ENCODE results near the gene EMX1. TPM values are rescaled to one million over a fixed set of nuclear protein-coding genes. Genes with fewer than 3 reads are reported as not detected.
A peak's percentile ranks its signal among the peaks of the same experiment; 100 is the strongest.
"Not testable (repeated sequence)": the region's sequence is repeated elsewhere in the genome, so short reads cannot be mapped to it uniquely, and the experiment has no call there.

The EMX1 gene
- total RNA-seq, 4 donors from 2014 or later = 0.26 TPM; not detected in 3

DNA sequence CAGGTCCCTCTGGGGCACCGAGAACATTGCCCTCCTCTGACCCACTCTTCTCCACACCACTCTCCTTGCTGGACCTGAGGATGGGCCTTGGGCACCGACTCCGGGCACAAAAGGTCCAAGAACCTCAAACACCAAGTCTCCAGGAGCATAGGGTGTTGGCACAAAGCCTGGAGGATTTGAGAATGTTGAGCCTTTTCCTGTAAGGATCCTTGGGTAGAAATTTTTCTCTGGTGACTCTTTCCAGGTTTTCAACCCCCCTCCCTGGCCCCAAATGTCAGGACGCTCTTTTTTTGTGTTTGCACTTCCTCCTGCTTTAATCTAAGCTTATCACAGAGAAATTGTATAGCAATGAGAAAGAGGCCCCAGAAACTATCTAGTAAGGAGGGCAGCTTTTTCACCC is 20.9 kb upstream of the EMX1 start:
- DNase-seq (ENCODE audit: low spot score in 2 of 2) = peak in 1 of 2 donors; percentile 68
- intact Hi-C loops (cut with DNase I; ENCODE audit: low total_unique reads) = no loop called here
- no peak overlapping the region for H3K4me3 ChIP-seq (ENCODE audit: low read depth, poor library complexity, severe bottlenecking)
- 78 to 88% methylated on average over 4 of the region's 4 CpGs for WGBS, 2 donors
- TF ChIP-seq, protein P1, sequence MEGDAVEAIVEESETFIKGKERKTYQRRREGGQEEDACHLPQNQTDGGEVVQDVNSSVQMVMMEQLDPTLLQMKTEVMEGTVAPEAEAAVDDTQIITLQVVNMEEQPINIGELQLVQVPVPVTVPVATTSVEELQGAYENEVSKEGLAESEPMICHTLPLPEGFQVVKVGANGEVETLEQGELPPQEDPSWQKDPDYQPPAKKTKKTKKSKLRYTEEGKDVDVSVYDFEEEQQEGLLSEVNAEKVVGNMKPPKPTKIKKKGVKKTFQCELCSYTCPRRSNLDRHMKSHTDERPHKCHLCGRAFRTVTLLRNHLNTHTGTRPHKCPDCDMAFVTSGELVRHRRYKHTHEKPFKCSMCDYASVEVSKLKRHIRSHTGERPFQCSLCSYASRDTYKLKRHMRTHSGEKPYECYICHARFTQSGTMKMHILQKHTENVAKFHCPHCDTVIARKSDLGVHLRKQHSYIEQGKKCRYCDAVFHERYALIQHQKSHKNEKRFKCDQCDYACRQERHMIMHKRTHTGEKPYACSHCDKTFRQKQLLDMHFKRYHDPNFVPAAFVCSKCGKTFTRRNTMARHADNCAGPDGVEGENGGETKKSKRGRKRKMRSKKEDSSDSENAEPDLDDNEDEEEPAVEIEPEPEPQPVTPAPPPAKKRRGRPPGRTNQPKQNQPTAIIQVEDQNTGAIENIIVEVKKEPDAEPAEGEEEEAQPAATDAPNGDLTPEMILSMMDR (IDR thresholded peaks at IDR 0.05) = no peak
- no peak for TF ChIP-seq POLR2A (IDR thresholded peaks at IDR 0.05)

DNA sequence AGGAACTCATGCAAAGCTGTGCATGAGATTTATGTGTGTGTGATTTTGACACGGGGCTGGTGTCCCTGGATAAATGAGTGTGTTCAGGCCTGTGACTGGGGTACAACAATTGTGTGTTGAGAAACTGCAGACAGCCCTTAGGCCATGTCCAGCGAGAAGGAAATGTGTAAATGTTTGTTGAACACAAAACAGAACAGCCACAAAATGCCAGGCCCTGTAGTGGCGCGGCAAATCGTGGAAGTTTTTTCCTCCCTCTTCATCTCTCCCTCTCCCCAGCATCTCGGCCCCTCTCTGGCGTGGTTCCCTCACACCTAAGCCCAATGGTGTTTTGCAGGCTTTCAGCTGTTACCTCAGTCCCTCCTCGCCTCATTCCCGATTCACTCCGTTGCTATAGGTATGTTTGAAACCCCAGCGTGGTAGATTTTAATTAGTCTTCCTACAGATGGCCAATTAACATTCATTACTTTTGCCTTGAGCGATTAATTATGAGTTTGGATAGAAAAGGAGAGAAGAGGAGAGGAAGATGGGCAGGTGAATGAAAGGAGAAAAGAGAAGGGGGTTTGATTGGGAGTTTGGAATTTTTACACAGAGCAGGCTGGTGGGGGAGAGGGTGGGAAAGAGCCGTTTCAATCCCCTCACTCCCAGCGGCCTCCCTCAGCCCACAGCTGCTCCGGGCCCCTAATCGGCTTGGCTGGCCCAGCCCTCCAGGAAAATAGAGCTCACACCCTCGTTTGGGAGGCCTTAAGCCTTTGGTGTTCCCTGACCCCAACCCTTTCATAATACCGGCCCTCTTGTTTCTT is 19.3 kb upstream of the EMX1 start:
- intact Hi-C loops (cut with DNase I; ENCODE audit: low total_unique reads) = no loop called here
- H3K4me3 ChIP-seq (ENCODE audit: low read depth, poor library complexity, severe bottlenecking) = no peak overlapping the region
- TF ChIP-seq POLR2A (IDR thresholded peaks at IDR 0.05) = no peak
- TF ChIP-seq, protein P1 (IDR thresholded peaks at IDR 0.05) = no peak
- DNase-seq (ENCODE audit: low spot score in 2 of 2) = peak in 1 of 2 donors; percentile 76
- WGBS, 2 donors = 73 to 74% methylated on average over 18 of the region's 18 CpGs

GRCh38 chr2:72898585-72898906 is 18.8 kb upstream of the EMX1 start:
- 81 to 88% methylated on average over 2 of the region's 2 CpGs for WGBS, 2 donors
- H3K4me3 ChIP-seq (ENCODE audit: low read depth, poor library complexity, severe bottlenecking) = no peak overlapping the region
- TF ChIP-seq POLR2A (IDR thresholded peaks at IDR 0.05) = no peak
- TF ChIP-seq, protein P1 (IDR thresholded peaks at IDR 0.05) = no peak
- DNase-seq (ENCODE audit: low spot score in 2 of 2) = peak in 1 of 2 donors; percentile 52
- intact Hi-C loops (cut with DNase I; ENCODE audit: low total_unique reads) = no loop called here

DNA sequence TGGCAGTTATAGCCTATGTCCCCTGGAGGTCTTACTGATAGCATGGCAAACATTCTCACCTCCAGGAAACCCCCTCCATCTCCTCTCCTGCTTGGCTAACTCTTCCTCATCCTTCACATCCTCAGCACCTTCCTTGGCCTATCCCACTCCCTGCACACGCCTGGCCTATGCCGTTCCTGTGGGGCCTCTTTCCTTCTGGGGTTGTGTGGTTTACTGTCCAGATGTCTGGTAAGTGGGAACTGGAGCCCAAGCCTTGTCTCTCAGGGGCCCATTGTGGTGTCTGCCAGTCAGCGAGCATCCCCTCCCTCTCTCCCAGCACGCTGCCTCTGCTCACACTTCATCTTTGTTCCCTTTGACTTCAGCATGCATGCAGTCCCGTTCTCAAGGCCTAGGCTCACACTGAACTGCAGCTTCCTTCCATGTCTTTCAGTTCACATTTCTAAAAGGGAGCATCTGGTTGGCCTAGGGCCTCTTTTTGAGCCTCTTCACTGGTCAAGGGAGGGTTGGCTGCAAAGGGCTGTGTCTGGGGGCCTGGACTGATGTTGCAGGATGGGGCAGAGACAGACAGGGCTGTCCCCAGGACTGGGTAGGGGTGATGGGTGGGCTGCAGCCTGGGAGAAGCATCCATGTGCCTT is 17.0 kb upstream of the EMX1 start:
- H3K4me3 ChIP-seq (ENCODE audit: low read depth, poor library complexity, severe bottlenecking) = no peak overlapping the region
- 86 to 92% methylated on average over 5 of the region's 5 CpGs for WGBS, 2 donors
- TF ChIP-seq, protein P1 (IDR thresholded peaks at IDR 0.05) = no peak
- no peak for TF ChIP-seq POLR2A (IDR thresholded peaks at IDR 0.05)
- intact Hi-C loops (cut with DNase I; ENCODE audit: low total_unique reads) = no loop called here
- DNase-seq (ENCODE audit: low spot score in 2 of 2) = peak in 1 of 2 donors; percentile 31

- no peak overlapping the region for H3K4me3 ChIP-seq (ENCODE audit: low read depth, poor library complexity, severe bottlenecking)
- TF ChIP-seq POLR2A (IDR thresholded peaks at IDR 0.05) = no peak
- TF ChIP-seq, protein P1 (IDR thresholded peaks at IDR 0.05) = no peak
- 52 to 71% methylated on average over 3 of the region's 3 CpGs for WGBS, 2 donors
- DNase-seq (ENCODE audit: low spot score in 2 of 2) = peak in 1 of 2 donors; percentile 49
- intact Hi-C loops (cut with DNase I; ENCODE audit: low total_unique reads) = no loop called here
Measured at GRCh38 chr2:72901426-72901825, 15.9 kb upstream of the EMX1 start.

- H3K4me3 ChIP-seq (ENCODE audit: low read depth, poor library complexity, severe bottlenecking); intact Hi-C loops (cut with DNase I; ENCODE audit: low total_unique reads): not testable (repeated sequence)
- DNase-seq (ENCODE audit: low spot score in 2 of 2) = peak in 1 of 2 donors; percentile 58
- WGBS, 2 donors = 87 to 88% methylated on average over 13 of the region's 13 CpGs
Measured at GRCh38 chr2:72907369-72907768, 9.9 kb upstream of the EMX1 start.

Measured in lower leg skin (tissue), 4 donors.